Dermis microvascular lymphatic vessel endothelial cell (primary cell): ENCODE results near the gene FOXI1. TPM values are rescaled to one million over a fixed set of nuclear protein-coding genes. Genes with fewer than 3 reads are reported as not detected.

ENCODE experiments used
- DNase-seq, 2 donors: peaks; one replicate each; pipeline versions ENCODE4 v3.0.0 to v3.0.0-alpha.2; 2010; ENCODE audit warnings: low read depth in 2 of 2
- total RNA-seq: library from RNA; depleted of rRNA; stranded (reverse); fragments of >200 nt; gene quantifications from 2 replicates; pipeline ENCODE4 v1.2.1, GENCODE V29; 2014

FOXI1 gene
- total RNA-seq, 1 donor from 2014 or later: not detected

GRCh38 chr5:170150713-170151096, 45.0 kb downstream of the FOXI1 start:
- no peak for DNase-seq

- DNase-seq: peak; percentile 65 to 84
These were observed 45.6 kb downstream of the FOXI1 start for GRCh38 chr5:170151097-170151831.

- no peak for DNase-seq
These were observed 47.1 kb downstream of the FOXI1 start for GRCh38 chr5:170152767-170153166.

- DNase-seq: no peak
These were observed 48.6 kb downstream of the FOXI1 start for GRCh38 chr5:170154297-170154696.

GRCh38 chr5:170154744-170155143, 49.0 kb downstream of the FOXI1 start:
- DNase-seq: no peak

GRCh38 chr5:170155771-170156170, 50.1 kb downstream of the FOXI1 start:
- no peak for DNase-seq

GRCh38 chr5:170159101-170159698, 53.5 kb downstream of the FOXI1 start:
- no peak for DNase-seq

Other genes starting within 250 kb of the FOXI1 start
- gene INSYN2B, start 125.4 kb upstream of the FOXI1 start, total RNA-seq: 1.4 and 2.4 TPM in 2 replicates
- not detected in 2 replicates for gene C5orf58, start 127.1 kb downstream of the FOXI1 start, total RNA-seq
- 0.13 and 0.26 TPM in 2 replicates for gene LCP2, start 191.9 kb downstream of the FOXI1 start, total RNA-seq